Stimulated activated CD8-positive, alpha-beta memory T cell treated with anti-CD3 and anti-CD28 coated beads, Interleukin-7, amount 100 ng/mL, for 48 hours (primary cell): ENCODE measurements around the gene RUBCN.
"Not testable (repeated sequence)": the region's sequence is repeated elsewhere in the genome, so short reads cannot be mapped to it uniquely, and the experiment has no call there.

Experiments used
- DNase-seq, 2 donors: peaks; one replicate each; pipeline ENCODE4 v3.0.0-alpha.2; 2020; ENCODE audit warnings: low read depth in 1 of 2; ENCODE audit errors: extremely low read depth in 1 of 2

The RUBCN gene

GRCh38 chr3:197661234-197661834 lies 75.4 kb downstream of the RUBCN start:
- DNase-seq = not testable (repeated sequence)

- not testable (repeated sequence) for DNase-seq
Measured at GRCh38 chr3:197659701-197660100, 77.0 kb downstream of the RUBCN start.

- not testable (repeated sequence) for DNase-seq
Measured at GRCh38 chr3:197659144-197659543, 77.6 kb downstream of the RUBCN start.

DNA sequence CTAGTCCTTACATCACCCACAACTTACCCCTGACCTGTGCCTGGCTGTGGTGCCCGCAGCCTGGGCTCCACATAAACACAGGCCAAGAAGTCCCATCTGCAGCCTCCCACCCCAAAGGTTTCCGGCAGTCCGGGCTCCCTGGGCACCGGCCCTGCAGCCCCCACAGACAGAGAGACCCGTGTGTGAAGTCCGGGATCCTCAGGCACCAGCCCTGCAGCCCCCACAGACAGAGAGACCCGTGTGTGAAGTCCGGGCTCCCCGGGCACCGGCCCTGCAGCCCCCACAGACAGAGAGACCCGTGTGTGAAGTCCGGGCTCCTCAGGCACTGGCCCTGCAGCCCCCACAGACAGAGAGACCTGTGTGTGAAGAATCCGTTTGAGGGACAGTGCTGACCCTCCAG lies 78.0 kb downstream of the RUBCN start:
- not testable (repeated sequence) for DNase-seq

GRCh38 chr3:197657541-197658292 lies 79.0 kb downstream of the RUBCN start:
- not testable (repeated sequence) for DNase-seq

DNA sequence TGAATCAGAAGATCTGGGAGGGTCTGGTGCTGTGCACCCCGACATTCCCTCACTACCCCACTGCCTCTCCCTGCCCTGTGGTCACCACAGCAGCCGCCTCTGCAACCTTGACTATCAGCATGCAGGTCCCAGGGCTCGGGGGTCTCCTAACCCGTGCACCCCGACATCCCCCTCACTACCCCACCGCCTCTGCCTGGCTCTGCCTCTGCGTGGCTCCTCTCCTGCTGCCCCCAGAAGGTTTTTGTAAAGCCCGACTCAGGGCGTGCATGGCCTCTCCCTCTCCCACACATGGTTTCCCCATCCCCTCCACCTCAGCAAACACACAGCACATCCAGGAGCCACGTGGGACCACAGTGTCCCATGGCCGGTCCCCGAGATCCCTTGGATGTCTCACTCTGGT lies 79.7 kb downstream of the RUBCN start:
- not testable (repeated sequence) for DNase-seq

DNA sequence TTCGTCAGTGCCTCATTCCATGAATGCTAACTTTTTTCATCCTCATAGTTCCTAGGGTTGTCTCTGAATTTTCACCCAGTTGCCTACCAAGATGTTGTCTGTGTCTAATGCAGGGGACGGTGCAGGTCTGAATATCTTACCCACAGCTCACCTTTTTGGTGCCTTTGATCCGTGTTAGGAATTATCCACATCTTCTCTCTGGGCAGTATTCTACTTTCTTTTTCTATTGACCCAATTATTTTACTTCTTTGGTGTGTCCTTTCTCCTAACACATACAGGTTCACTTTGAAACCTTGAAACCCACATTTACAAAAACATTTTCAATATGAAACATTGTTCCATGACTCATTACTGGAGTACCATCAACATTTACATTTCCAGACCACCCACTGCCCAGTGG lies 80.6 kb downstream of the RUBCN start:
- DNase-seq = not testable (repeated sequence)

- DNase-seq = not testable (repeated sequence)
Measured at GRCh38 chr3:197654998-197655330, 81.7 kb downstream of the RUBCN start.

GRCh38 chr3:197654090-197654997 lies 82.4 kb downstream of the RUBCN start:
- peak; percentile 7 to 15 for DNase-seq

DNA sequence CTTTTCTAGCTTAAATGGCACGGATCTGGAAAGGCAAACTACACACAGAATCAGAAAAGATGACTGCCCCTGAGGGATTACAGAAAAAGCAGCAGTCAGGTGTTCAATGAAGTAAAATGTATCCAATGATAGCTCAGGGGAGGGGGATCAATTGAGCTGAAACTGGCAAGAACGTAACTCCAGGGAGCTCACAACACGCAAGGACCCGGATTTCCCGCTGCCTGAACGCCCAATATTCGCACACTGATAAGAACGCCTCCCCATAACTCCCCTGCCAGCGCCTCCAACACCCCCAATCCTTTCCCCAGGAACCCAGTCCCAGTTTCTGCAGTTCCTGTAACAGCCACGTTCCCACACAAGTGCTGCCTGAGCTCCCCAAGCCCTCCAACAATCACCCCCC lies 83.8 kb downstream of the RUBCN start:
- not testable (repeated sequence) for DNase-seq

DNA sequence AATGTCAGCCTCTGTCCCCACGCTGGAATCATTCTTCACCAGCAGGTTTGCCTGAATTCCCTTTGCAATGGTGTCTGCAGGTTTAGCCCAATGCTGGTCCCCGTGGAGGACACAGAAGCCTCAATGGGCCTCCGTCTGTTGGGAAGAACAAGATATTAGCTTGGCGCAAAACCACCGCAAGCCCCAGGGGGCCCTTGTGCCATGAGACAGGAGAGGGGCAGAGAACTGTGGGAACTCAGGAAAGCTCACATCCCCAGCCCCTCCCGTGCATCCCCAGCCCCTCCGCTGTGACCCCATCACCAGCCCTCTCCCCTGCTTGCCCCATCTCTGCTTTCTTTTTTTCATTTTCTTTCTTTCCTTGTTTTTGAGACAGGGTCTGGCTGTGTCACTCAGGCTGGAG lies 89.1 kb downstream of the RUBCN start:
- not testable (repeated sequence) for DNase-seq

- DNase-seq = not testable (repeated sequence)
Measured at GRCh38 chr3:197647191-197647590, 89.5 kb downstream of the RUBCN start.

DNA sequence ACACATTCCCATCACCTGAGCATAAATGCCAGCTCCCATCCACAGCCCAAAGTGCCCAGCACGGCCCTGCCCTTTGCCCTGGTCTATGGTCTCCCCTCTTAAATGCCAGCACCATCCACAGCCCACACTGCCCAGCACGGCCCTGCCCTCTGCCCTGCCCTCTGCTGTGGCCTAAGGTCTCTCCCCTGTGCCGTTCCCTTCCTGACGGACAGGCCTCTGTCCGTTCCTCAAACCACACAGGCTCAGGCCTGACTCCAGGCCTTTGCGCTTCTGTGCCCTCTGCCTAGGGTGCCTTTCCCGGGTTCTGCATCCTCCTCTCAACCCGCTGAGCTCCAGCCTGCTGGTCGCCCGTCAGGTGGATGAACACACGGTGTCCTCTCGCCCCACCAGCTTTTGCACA lies 90.4 kb downstream of the RUBCN start:
- DNase-seq = not testable (repeated sequence)

DNA sequence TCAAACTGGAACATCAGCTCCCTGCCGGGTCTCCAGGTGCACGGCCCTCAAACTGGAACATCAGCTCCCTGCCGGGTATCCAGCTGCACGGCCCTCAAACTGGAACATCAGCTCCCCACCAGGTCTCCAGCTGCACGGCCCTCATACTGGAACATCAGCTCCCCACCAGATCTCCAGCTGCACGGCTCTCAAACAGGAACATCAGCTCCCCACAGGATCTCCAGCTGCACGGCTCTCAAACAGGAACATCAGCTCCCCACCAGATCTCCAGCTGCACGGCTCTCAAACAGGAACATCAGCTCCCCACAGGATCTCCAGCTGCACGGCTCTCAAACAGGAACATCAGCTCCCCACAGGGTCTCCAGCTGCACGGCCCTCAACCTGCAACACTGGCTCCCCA lies 99.1 kb downstream of the RUBCN start:
- DNase-seq = not testable (repeated sequence)

DNA sequence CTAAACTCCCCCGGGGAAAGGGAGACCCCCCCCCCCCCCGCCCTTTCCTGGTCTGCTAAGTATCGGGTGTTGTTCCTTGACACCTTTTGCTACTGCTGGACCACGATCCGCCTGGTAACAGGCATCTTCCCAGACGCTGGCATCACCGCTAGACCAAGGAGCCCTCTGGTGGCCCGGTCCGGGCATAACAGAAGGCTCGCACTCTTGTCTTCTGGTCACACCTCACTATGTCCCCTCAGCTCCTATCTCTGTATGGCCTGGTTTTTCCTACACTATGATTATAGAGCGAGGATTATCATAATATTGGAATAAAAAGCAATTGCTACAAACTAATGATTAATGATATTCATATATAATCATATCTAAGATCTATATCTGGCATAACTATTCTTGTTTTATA lies 104.7 kb downstream of the RUBCN start:
- DNase-seq = not testable (repeated sequence)

- not testable (repeated sequence) for DNase-seq
Measured at GRCh38 chr3:197630766-197631165, 105.9 kb downstream of the RUBCN start.

DNA sequence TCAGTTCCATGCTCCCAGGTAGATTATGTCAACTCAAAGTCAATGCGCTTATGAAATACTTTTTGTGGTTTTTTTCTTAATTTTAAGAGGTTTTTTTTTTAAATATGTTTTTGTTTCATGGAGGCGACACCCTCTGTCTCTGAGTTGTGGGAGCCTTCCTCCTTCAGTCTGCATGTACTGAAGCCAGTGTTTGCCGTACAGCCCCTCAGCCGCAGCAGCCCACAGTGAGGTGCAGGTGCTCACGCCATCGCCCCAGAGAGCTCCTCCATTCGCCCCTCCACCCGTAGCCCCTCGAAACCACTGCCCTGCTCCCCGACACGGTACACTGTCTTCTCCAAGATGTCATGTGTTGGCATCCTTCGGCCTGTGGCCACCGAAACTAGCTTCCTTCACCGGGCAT lies 107.4 kb downstream of the RUBCN start:
- DNase-seq = not testable (repeated sequence)

DNA sequence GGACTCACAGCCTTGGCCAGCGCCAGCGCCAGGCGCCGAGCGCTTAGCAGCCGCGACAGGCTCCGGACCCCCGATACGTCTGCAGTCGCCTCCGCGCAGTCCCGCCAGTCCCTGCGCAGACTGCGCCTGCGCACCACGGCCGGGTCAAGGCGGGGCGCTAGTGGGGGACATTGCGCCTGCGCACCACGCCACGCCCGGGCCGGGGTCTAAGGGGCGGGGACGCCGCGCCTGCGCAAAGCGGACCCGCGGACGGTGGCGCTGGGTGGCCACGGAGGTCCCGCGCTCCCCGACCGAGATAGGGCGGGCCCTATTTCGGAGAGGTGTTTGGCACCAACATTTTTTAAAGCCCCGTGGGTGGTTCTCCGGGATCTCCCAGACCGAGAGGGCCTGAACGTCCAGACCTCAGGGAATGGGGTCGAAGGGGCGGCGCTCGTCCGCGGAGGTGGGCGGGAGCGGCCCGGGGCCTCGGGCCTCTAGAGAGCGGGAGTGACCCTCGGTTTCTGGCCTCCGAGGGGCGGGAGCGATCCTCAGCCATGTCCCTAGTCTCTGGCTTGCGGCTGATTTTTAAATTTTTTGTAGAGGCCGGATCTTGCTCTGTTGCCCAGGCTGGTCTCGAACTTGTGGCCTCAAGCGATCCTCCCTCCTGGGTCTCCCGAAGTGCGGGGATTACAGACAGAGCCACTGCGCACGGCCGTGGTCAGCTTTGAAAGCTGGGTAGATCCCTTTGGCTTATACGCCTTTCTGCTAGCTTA lies 108.8 kb downstream of the RUBCN start:
- peak; percentile 80 to 83 for DNase-seq

DNA sequence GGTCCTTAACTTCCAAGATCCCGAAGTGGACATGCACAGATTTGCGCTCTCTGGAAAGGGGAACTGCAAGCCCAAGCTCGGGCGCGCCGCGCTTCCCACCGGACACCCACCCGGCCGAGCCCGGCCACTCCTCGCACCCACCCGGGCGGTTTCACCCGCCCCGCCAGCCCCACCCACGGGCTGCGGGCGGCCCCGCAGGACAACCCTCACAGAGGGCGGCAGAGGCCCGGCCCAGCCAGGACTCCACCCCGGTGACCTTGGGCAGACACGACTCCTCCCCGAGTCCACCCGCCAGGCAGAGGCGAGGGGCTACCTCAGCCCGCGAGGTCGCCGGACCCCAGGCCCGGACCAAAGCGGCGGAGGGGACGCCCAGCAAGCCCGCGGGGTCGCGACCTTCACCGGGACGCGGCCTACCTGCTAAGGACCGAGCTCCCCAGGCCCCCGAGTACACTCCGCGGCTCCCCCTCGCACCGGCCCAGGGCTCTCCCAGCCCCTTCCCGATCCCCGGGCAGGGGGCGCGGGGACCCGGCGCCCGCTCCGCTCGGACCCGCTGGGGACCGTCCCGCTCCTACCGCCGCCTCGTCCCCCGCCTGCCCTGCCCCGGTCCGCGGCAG lies 109.4 kb downstream of the RUBCN start:
- not testable (repeated sequence) for DNase-seq
